GM23338 (cell line): ENCODE data around the gene CDH5. TPM values are rescaled to one million over a fixed set of nuclear protein-coding genes. Genes with fewer than 3 reads are reported as not detected.

ENCODE experiments used
- ATAC-seq: fragments of 200-7000 bp; cut with Tn5 transposase; 3 replicates; pipeline ENCODE4 v1.9.1; 2020
- DNase-seq: peaks from one replicate; pipeline ENCODE4 v3.0.0-alpha.2; 2015; ENCODE audit warnings: low spot score
- H2AFZ ChIP-seq: fragments of 200-600 bp; sonication (generic); 2 replicates; pipeline ENCODE4 v1.8.0; 2016; ENCODE audit warnings: antibody characterized with exemption, mild to moderate bottlenecking, moderate library complexity
- H3F3A ChIP-seq: fragments of 200-600 bp; sonication (generic); replicated peaks from 2 replicates; pipeline ENCODE4 v1.8.0; 2017; ENCODE audit warnings: antibody characterized with exemption, mixed run types, low read depth
- H3K27ac ChIP-seq: fragments of 200-600 bp; sonication (generic); 2 replicates; pipeline ENCODE4 v1.6.1; 2016; ENCODE audit warnings: low read depth
- H3K27me3 ChIP-seq: fragments of 200-600 bp; sonication (generic); 2 replicates; pipeline ENCODE4 v1.8.0; 2016; ENCODE audit warnings: mild to moderate bottlenecking, mixed run types, moderate library complexity; ENCODE audit not compliant: insufficient read depth
- H3K36me3 ChIP-seq: fragments of 200-600 bp; sonication (generic); 2 replicates; pipeline ENCODE4 v1.8.0; 2016; ENCODE audit warnings: mild to moderate bottlenecking; ENCODE audit not compliant: insufficient read depth
- H3K4me1 ChIP-seq: fragments of 200-600 bp; sonication (generic); 2 replicates; pipeline ENCODE4 v1.8.0; 2016; ENCODE audit warnings: mild to moderate bottlenecking, moderate library complexity; ENCODE audit not compliant: insufficient read depth
- H3K4me2 ChIP-seq: fragments of 200-600 bp; sonication (generic); 2 replicates; pipeline ENCODE4 v1.7.1; 2017; ENCODE audit warnings: mixed run types
- H3K4me3 ChIP-seq: fragments of 200-600 bp; sonication (generic); 2 replicates; pipeline ENCODE4 v1.6.1; 2016; ENCODE audit warnings: mixed run types
- H3K79me2 ChIP-seq: fragments of 200-600 bp; sonication (generic); replicated peaks from 2 replicates; pipeline ENCODE4 v1.8.0; 2017; ENCODE audit warnings: mild to moderate bottlenecking; ENCODE audit not compliant: insufficient read depth
- H3K9me2 ChIP-seq: fragments of 200-600 bp; sonication (generic); 2 replicates; pipeline ENCODE4 v1.8.0; 2017; ENCODE audit not compliant: insufficient read depth
- H4K20me1 ChIP-seq: fragments of 200-600 bp; sonication (generic); replicated peaks from 2 replicates; pipeline ENCODE4 v1.8.0; 2017; ENCODE audit warnings: mild to moderate bottlenecking; ENCODE audit not compliant: insufficient read depth
- H3K27ac Mint-ChIP-seq: 2 replicates; pipeline ENCODE4 v1.8.0; 2020; ENCODE audit warnings: inconsistent platforms, mild to moderate bottlenecking, moderate library complexity, mixed read lengths
- H3K27me3 Mint-ChIP-seq: 3 replicates; pipeline ENCODE4 v1.8.0; 2022; ENCODE audit warnings: low read depth, mild to moderate bottlenecking, moderate library complexity, mixed read lengths, inconsistent platforms; ENCODE audit not compliant: insufficient read depth, poor library complexity
- H3K36me3 Mint-ChIP-seq: 3 replicates; pipeline ENCODE4 v1.8.0; 2021; ENCODE audit warnings: low read depth, mild to moderate bottlenecking, inconsistent platforms, moderate library complexity, mixed read lengths
- H3K4me1 Mint-ChIP-seq: 3 replicates; pipeline ENCODE4 v1.8.0; 2020; ENCODE audit warnings: mild to moderate bottlenecking, inconsistent platforms, mixed read lengths
- H3K4me3 Mint-ChIP-seq: 3 replicates; pipeline ENCODE4 v1.8.0; 2021; ENCODE audit warnings: moderate library complexity, mild to moderate bottlenecking, inconsistent platforms, mixed read lengths
- H3K9me3 Mint-ChIP-seq: 3 replicates; pipeline ENCODE4 v1.8.0; 2020; ENCODE audit warnings: moderate library complexity, mild to moderate bottlenecking, inconsistent platforms, mixed read lengths
- CREB1 ChIP-seq: fragments of 250-450 bp; sonication (Bioruptor Pico); IDR thresholded peaks from 2 replicates; pipeline ENCODE4 v1.5.0; 2020; ENCODE audit warnings: low read depth, mild to moderate bottlenecking, moderate library complexity
- ETS1 ChIP-seq: IDR thresholded peaks from 2 replicates; pipeline ENCODE4 v1.6.1; 2016; ENCODE audit warnings: antibody characterized with exemption
- EZH2phosphoT487 ChIP-seq: fragments of 200-600 bp; sonication (generic); IDR thresholded peaks from one replicate; pipeline ENCODE4 v1.8.1; 2018; ENCODE audit warnings: antibody characterized with exemption; ENCODE audit not compliant: unreplicated experiment
- NANOG ChIP-seq: IDR thresholded peaks from 2 replicates; pipeline ENCODE4 v1.6.1; 2016; ENCODE audit warnings: antibody characterized with exemption, borderline replicate concordance
- POLR2AphosphoS5 ChIP-seq: IDR thresholded peaks from 2 replicates; pipeline ENCODE4 v1.6.1; 2016; ENCODE audit warnings: antibody characterized with exemption, low read depth
- polyA plus RNA-seq: library from polyadenylated mRNA; unstranded; fragments of >200 nt; fragmentation: Nextera tagmentation; extraction: Ambion mirVana; gene quantifications from 2 replicates; pipeline ENCODE4 v1.2.1, GENCODE V29; 2016
- total RNA-seq: library from RNA; depleted of rRNA; stranded (reverse); fragments of >200 nt; shearing (Covaris generic); gene quantifications from 2 replicates; pipeline ENCODE4 v1.2.3, GENCODE V29; 2014
- TF ChIP-seq, protein P1 (sequence below), 2 experiments: fragments of 200-600 bp in 1 of 2; sonication (generic) in 1 of 2; conservative IDR thresholded peaks; 2 replicates each; pipeline versions ENCODE4 v1.5.1 to v1.6.1; 2016 to 2017; ENCODE audit warnings: antibody characterized with exemption in 2 of 2, low read depth in 2 of 2, mild to moderate bottlenecking in 2 of 2, moderate library complexity in 1 of 2
- TF ChIP-seq, protein P2 (sequence below): fragments of 250-450 bp; sonication (Bioruptor Pico); IDR thresholded peaks from 2 replicates; pipeline ENCODE4 v1.5.0; 2020; ENCODE audit warnings: mild to moderate bottlenecking, moderate library complexity

Gene CDH5
- total and polyA plus RNA-seq, 2 experiments from 2014 or later, result 0.18 TPM; not detected in 1

DNA sequence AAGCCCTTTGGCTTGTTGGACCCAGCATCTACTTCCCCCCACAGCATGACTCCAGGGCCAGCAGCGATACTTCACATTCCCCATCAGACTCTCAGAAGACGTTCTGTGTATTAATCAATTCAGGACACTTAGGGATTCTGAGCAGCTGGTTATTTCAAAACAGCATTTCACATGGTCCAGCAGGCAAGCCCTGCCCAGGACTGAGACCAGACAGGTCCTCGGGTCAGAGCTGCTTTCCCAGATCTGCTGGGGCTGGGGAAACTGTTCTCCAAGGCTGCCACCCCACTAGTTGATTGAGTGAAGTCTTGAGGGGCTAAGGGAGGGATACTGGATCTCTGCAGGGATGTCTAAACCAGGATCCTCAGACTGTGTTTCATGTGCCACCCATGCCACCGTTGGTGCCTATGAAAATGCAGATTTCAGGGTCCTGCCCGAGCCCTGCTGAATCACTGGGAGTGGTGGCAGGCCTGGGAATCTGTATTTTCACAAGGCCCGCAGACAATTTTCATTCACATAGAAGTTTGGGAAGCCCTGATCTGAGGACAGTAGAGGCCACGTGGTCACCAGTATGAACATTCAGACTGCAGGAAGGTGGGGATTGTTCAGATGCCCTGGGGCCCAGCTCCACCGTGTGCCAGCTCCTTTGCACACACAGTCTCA lies 40.6 kb upstream of the CDH5 start:
- Mint-ChIP-seq H3K27ac (no peak overlapping the region), H3K9me3 (no peaks in the 10 kb centered on the region), H3K4me3 (no peak overlapping the region), H3K27me3 (peaks cover 9% of the 10 kb centered on the region), H3K36me3 (no peaks in the 10 kb centered on the region), H3K4me1 (peaks cover 22% of the 10 kb centered on the region)
- H3K4me3 ChIP-seq, result no peak overlapping the region
- no peaks in the 10 kb centered on the region for H3F3A ChIP-seq
- ATAC-seq (no peak), DNase-seq (no peak)
- TF ChIP-seq ETS1 (no peak), EZH2phosphoT487 (no peak), CREB1 (CRISPR knock-in tag) (no peak), POLR2AphosphoS5 (no peak), NANOG (no peak)
- TF ChIP-seq, protein P1, sequence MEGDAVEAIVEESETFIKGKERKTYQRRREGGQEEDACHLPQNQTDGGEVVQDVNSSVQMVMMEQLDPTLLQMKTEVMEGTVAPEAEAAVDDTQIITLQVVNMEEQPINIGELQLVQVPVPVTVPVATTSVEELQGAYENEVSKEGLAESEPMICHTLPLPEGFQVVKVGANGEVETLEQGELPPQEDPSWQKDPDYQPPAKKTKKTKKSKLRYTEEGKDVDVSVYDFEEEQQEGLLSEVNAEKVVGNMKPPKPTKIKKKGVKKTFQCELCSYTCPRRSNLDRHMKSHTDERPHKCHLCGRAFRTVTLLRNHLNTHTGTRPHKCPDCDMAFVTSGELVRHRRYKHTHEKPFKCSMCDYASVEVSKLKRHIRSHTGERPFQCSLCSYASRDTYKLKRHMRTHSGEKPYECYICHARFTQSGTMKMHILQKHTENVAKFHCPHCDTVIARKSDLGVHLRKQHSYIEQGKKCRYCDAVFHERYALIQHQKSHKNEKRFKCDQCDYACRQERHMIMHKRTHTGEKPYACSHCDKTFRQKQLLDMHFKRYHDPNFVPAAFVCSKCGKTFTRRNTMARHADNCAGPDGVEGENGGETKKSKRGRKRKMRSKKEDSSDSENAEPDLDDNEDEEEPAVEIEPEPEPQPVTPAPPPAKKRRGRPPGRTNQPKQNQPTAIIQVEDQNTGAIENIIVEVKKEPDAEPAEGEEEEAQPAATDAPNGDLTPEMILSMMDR (conservative IDR thresholded peaks at IDR 0.05; ENCODE audit: low read depth in 2 of 2), result no peak
- TF ChIP-seq, protein P2, sequence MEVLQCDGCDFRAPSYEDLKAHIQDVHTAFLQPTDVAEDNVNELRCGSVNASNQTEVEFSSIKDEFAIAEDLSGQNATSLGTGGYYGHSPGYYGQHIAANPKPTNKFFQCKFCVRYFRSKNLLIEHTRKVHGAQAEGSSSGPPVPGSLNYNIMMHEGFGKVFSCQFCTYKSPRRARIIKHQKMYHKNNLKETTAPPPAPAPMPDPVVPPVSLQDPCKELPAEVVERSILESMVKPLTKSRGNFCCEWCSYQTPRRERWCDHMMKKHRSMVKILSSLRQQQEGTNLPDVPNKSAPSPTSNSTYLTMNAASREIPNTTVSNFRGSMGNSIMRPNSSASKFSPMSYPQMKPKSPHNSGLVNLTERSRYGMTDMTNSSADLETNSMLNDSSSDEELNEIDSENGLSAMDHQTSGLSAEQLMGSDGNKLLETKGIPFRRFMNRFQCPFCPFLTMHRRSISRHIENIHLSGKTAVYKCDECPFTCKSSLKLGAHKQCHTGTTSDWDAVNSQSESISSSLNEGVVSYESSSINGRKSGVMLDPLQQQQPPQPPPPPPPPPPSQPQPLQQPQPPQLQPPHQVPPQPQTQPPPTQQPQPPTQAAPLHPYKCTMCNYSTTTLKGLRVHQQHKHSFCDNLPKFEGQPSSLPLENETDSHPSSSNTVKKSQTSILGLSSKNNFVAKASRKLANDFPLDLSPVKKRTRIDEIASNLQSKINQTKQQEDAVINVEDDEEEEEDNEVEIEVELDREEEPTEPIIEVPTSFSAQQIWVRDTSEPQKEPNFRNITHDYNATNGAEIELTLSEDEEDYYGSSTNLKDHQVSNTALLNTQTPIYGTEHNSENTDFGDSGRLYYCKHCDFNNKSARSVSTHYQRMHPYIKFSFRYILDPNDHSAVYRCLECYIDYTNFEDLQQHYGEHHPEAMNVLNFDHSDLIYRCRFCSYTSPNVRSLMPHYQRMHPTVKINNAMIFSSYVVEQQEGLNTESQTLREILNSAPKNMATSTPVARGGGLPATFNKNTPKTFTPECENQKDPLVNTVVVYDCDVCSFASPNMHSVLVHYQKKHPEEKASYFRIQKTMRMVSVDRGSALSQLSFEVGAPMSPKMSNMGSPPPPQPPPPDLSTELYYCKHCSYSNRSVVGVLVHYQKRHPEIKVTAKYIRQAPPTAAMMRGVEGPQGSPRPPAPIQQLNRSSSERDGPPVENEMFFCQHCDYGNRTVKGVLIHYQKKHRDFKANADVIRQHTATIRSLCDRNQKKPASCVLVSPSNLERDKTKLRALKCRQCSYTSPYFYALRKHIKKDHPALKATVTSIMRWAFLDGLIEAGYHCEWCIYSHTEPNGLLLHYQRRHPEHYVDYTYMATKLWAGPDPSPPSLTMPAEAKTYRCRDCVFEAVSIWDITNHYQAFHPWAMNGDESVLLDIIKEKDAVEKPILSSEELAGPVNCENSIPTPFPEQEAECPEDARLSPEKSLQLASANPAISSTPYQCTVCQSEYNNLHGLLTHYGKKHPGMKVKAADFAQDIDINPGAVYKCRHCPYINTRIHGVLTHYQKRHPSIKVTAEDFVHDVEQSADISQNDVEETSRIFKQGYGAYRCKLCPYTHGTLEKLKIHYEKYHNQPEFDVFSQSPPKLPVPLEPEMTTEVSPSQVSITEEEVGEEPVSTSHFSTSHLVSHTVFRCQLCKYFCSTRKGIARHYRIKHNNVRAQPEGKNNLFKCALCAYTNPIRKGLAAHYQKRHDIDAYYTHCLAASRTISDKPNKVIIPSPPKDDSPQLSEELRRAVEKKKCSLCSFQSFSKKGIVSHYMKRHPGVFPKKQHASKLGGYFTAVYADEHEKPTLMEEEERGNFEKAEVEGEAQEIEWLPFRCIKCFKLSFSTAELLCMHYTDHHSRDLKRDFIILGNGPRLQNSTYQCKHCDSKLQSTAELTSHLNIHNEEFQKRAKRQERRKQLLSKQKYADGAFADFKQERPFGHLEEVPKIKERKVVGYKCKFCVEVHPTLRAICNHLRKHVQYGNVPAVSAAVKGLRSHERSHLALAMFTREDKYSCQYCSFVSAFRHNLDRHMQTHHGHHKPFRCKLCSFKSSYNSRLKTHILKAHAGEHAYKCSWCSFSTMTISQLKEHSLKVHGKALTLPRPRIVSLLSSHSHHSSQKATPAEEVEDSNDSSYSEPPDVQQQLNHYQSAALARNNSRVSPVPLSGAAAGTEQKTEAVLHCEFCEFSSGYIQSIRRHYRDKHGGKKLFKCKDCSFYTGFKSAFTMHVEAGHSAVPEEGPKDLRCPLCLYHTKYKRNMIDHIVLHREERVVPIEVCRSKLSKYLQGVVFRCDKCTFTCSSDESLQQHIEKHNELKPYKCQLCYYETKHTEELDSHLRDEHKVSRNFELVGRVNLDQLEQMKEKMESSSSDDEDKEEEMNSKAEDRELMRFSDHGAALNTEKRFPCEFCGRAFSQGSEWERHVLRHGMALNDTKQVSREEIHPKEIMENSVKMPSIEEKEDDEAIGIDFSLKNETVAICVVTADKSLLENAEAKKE (CRISPR knock-in tag), result no peak
- no peaks in the 10 kb centered on the region for H3K79me2 ChIP-seq
- no peak overlapping the region for H3K4me2 ChIP-seq
- no peaks in the 10 kb centered on the region for H3K36me3 ChIP-seq
- no peaks in the 10 kb centered on the region for H4K20me1 ChIP-seq
- H3K9me2 ChIP-seq, result no peaks in the 10 kb centered on the region
- H3K4me1 ChIP-seq, result peaks cover 11% of the 10 kb centered on the region
- no peaks in the 10 kb centered on the region for H3K27me3 ChIP-seq
- H2AFZ ChIP-seq, result no peak overlapping the region
- no peak overlapping the region for H3K27ac ChIP-seq
